ENCODE data around the gene C1RL.

Gene C1RL

DNA sequence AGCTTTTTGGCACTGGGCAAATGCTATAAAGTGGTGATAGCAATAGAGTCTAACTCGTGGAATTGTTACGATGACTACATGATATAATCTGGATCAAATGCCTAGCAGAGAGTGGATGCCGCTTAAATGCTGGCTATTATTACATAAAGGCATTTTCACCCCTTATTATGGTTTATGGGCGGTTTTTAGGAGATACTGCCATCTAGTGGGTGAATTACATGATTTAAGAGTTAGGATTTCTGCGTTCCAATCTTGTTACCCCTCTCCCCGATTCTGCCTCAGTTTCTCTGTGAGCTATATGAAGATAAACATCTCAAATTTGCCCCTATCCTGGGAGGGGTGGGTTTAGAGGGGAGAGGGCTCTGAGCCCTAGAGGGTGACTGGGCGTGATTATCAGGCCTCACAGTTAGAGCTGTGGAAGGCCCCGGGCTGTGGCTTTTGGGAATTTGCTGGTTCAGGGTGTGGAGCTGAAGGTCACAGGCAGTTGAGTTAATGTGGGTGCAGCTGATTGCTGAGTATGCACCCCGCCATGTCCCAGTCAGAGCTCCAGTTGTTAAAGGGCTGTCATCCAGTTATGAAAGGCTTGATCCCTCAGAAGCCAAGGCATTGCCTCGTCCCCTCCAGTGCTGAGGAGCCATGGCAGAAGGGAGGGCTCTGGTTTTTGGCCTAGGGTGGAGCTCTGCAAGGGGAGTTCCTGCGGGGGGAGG lies 35.6 kb upstream of the C1RL start:
- CTCF ChIA-PET = interaction anchor here (0.5 to 2.6 kb wide), 13 partner anchors 9 to 809 kb away, joined by 3 to 16 read pairs (median 3); partner anchors contain the start of gene PEX5
- no peak overlapping the region for H3K4me3 Mint-ChIP-seq
- no peak overlapping the region for H3K27ac Mint-ChIP-seq
- H3K27me3 Mint-ChIP-seq = no peaks in the 10 kb centered on the region
- peaks cover 11% of the 10 kb centered on the region for H3K4me1 Mint-ChIP-seq
- peaks cover 70% of the 10 kb centered on the region for H3K36me3 Mint-ChIP-seq
- no peaks in the 10 kb centered on the region for H3K9me3 Mint-ChIP-seq
- DNase-seq = peak; percentile 18

GRCh38 chr12:7143564-7143963 lies 34.5 kb upstream of the C1RL start:
- no peaks in the 10 kb centered on the region for H3K27me3 Mint-ChIP-seq
- no peak overlapping the region for H3K27ac Mint-ChIP-seq
- CTCF ChIA-PET = interaction anchor here (0.5 to 2.6 kb wide), 4 partner anchors 8 to 808 kb away, joined by 3 to 16 read pairs (median 6); no protein-coding TSS in a partner anchor
- peaks cover 10% of the 10 kb centered on the region for H3K4me1 Mint-ChIP-seq
- no peak for DNase-seq
- no peak overlapping the region for H3K4me3 Mint-ChIP-seq
- H3K36me3 Mint-ChIP-seq = peaks cover 69% of the 10 kb centered on the region
- H3K9me3 Mint-ChIP-seq = no peaks in the 10 kb centered on the region

- H3K27me3 Mint-ChIP-seq = no peaks in the 10 kb centered on the region
- no peak overlapping the region for H3K4me3 Mint-ChIP-seq
- peaks cover 68% of the 10 kb centered on the region for H3K36me3 Mint-ChIP-seq
- H3K9me3 Mint-ChIP-seq = no peaks in the 10 kb centered on the region
- peaks cover 3% of the 10 kb centered on the region for H3K4me1 Mint-ChIP-seq
- CTCF ChIA-PET = interaction anchor here (2.0 to 2.7 kb wide), 4 partner anchors 12 to 46 kb away, joined by 6 to 16 read pairs (median 12); partner anchors contain the start of genes CLSTN3 and PEX5
- no peak for DNase-seq
- H3K27ac Mint-ChIP-seq = peak overlapping the region; percentile 34
These were observed 33.9 kb upstream of the C1RL start for GRCh38 chr12:7142809-7143465.

- CTCF ChIA-PET = interaction anchor here (2.0 to 2.7 kb wide), 3 partner anchors 12 to 47 kb away, joined by 6 to 16 read pairs (median 8); partner anchors contain the start of genes CLSTN3 and PEX5
- Mint-ChIP-seq H3K4me3 (no peak overlapping the region), H3K27ac (no peak overlapping the region), H3K27me3 (no peaks in the 10 kb centered on the region), H3K36me3 (peaks cover 73% of the 10 kb centered on the region), H3K4me1 (peaks cover 3% of the 10 kb centered on the region), H3K9me3 (no peaks in the 10 kb centered on the region)
- peak; percentile 74 for DNase-seq
These were observed 33.1 kb upstream of the C1RL start for GRCh38 chr12:7142056-7142644.

- peaks cover 75% of the 10 kb centered on the region for H3K36me3 Mint-ChIP-seq
- H3K4me3 Mint-ChIP-seq = no peak overlapping the region
- CTCF ChIA-PET = interaction anchor here (1.0 to 2.7 kb wide), 6 partner anchors 11 to 217 kb away, joined by 3 to 16 read pairs (median 6); partner anchors contain the start of genes C1RL, CLSTN3 and PEX5
- no peaks in the 10 kb centered on the region for H3K9me3 Mint-ChIP-seq
- DNase-seq = no peak
- no peaks in the 10 kb centered on the region for H3K27me3 Mint-ChIP-seq
- no peak overlapping the region for H3K27ac Mint-ChIP-seq
- H3K4me1 Mint-ChIP-seq = peaks cover 3% of the 10 kb centered on the region
These were observed 32.5 kb upstream of the C1RL start for GRCh38 chr12:7141351-7142005.

- peaks cover 76% of the 10 kb centered on the region for H3K36me3 Mint-ChIP-seq
- H3K4me3 Mint-ChIP-seq = no peak overlapping the region
- CTCF ChIA-PET = interaction anchor here (1.0 kb wide), 1 partner anchor 50 kb away, joined by 4 read pairs; no protein-coding TSS in a partner anchor
- no peak for DNase-seq
- no peak overlapping the region for H3K27ac Mint-ChIP-seq
- no peaks in the 10 kb centered on the region for H3K27me3 Mint-ChIP-seq
- H3K4me1 Mint-ChIP-seq = peaks cover 3% of the 10 kb centered on the region
- no peaks in the 10 kb centered on the region for H3K9me3 Mint-ChIP-seq
These were observed 30.2 kb upstream of the C1RL start for GRCh38 chr12:7139200-7139599.

DNA sequence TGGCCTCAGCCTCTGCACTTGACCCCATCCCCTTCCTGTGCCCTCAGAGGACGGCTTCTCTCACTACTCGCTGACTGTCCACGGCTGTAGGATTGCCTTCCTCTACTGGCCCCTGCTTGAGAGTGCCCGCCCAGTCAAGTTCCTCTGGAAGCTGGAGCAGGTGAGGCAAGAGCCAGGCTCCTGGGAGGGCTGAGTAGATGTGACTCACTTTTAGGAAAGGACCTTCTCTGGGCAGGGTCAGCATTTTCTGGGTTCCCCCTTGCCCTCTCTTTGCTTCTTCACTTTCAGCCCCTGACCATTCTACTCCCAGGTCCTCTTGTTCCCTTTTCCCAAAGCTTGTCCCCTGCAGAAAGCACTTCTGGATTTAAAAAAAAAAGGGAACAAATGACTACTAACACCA lies 28.9 kb upstream of the C1RL start:
- peaks cover 7% of the 10 kb centered on the region for H3K4me1 Mint-ChIP-seq
- CTCF ChIA-PET = no interaction called here
- peaks cover 80% of the 10 kb centered on the region for H3K36me3 Mint-ChIP-seq
- DNase-seq = no peak
- no peaks in the 10 kb centered on the region for H3K27me3 Mint-ChIP-seq
- no peak overlapping the region for H3K4me3 Mint-ChIP-seq
- H3K9me3 Mint-ChIP-seq = no peaks in the 10 kb centered on the region
- H3K27ac Mint-ChIP-seq = no peak overlapping the region

DNA sequence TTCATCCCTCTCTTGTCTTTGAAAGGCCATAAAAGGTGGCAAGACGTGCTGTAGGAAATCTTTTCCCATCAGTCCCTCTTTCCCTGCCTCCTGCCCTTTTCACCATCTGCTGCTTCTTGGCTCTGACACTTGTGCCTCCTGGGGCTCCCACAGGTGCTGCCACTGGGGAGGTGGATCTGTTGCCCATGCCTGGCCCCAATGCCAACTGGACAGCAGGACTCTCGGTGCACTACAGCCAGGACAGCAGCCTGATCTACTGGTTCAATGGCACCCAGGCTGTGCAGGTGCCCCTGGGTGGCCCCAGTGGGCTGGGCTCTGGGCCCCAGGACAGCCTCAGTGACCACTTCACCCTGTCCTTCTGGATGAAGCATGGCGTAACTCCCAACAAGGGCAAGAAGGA lies 27.7 kb upstream of the C1RL start:
- no peaks in the 10 kb centered on the region for H3K9me3 Mint-ChIP-seq
- no peak overlapping the region for H3K4me3 Mint-ChIP-seq
- H3K4me1 Mint-ChIP-seq = peaks cover 17% of the 10 kb centered on the region
- H3K36me3 Mint-ChIP-seq = peaks cover 79% of the 10 kb centered on the region
- DNase-seq = no peak
- no peak overlapping the region for H3K27ac Mint-ChIP-seq
- H3K27me3 Mint-ChIP-seq = no peaks in the 10 kb centered on the region
- CTCF ChIA-PET = interaction anchor here (1.0 kb wide), 1 partner anchor 8 kb away, joined by 6 read pairs; no protein-coding TSS in a partner anchor

DNA sequence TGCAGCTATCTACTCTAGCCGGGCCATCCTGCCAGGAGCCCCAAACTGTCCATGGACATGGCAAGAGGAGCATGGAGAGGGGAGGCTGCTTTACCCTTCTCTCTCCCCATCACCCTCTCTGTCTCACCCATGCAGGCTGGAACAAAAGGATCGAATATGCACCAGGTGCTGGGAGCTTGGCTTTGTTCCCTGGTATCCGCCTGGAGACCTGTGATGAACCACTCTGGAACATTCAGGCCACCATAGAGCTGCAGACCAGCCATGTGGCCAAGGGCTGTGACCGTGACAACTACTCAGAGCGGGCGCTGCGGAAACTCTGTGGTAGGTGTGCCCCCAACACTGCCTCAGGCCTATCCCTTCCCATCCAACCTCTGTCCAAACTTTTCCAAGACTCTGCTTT lies 27.1 kb upstream of the C1RL start:
- CTCF ChIA-PET = interaction anchor here (1.0 kb wide), 1 partner anchor 8 kb away, joined by 6 read pairs; no protein-coding TSS in a partner anchor
- Mint-ChIP-seq H3K4me1 (peaks cover 23% of the 10 kb centered on the region), H3K36me3 (peaks cover 75% of the 10 kb centered on the region)

DNA sequence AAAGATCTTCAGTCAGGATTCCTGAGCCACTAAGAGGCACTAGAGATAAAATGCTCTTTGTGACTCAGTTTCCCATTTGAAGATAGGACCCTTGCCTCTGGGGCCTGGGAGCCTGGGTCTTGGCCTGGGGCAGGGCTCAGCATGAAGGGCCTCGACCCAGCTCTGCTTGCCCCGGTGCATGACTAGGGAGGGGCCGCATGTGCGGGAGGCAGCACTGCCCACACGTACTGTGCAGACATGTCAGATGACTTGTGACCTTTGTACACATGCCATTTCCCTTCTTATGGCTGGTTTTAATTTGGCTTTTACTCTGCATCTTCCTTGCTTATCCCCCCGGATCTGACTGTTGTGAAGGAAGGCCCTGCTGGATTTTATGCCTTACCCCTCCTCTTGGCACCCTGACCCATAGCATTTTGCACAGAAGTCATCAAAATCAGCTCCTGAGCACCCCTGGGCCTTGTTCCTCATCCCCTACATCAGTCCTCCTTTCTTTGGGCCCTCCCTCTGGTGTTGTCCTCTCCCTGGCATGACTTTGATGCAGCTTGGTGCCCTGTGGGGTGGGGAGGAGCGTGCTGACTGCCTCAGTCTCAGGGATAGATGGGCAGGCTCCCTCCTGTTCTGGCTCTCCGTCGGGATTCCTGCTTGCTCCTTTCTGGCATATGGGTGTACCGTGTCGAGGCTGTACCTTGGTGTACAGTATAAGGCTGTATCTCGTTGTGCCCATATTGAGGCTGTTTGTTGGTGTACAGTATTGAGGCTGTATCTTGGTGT lies 25.6 kb upstream of the C1RL start:
- H3K36me3 Mint-ChIP-seq = peaks cover 69% of the 10 kb centered on the region
- no peaks in the 10 kb centered on the region for H3K27me3 Mint-ChIP-seq
- peak overlapping the region; percentile 36 for H3K27ac Mint-ChIP-seq
- CTCF ChIA-PET = interaction anchor here (0.7 to 1.4 kb wide), 2 partner anchors 10 to 29 kb away, joined by 3 read pairs; no protein-coding TSS in a partner anchor
- no peaks in the 10 kb centered on the region for H3K9me3 Mint-ChIP-seq
- H3K4me1 Mint-ChIP-seq = peaks cover 32% of the 10 kb centered on the region
- no peak for DNase-seq
- H3K4me3 Mint-ChIP-seq = no peak overlapping the region

More for the DNA sequence above, 27.1 kb upstream of the C1RL start:
- Mint-ChIP-seq H3K27me3 (no peaks in the 10 kb centered on the region), H3K4me3 (no peak overlapping the region), H3K9me3 (no peaks in the 10 kb centered on the region), H3K27ac (no peak overlapping the region)
- no peak for DNase-seq

DNA sequence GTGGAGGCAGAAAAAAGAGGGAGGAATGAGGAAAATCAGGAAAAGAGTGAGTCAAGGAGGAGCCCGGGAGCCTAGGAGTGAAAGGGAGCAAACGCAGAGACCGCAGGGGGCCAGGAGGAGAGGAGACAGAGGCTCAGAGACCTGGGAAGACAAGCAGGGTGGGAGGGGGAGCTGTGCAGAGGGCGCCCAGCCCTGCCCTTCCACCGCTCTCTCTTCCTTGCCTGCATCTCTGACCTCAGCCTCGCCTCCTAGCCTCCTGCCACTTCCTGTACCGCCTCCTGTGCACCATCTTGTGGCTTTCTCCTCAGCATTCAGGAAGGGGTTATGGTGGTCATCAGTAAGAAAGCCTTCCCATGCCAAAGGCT lies 22.5 kb upstream of the C1RL start:
- Mint-ChIP-seq H3K36me3 (peaks cover 47% of the 10 kb centered on the region), H3K9me3 (no peaks in the 10 kb centered on the region), H3K27me3 (peaks cover 8% of the 10 kb centered on the region), H3K27ac (peak overlapping the region; percentile 91), H3K4me1 (peaks cover 47% of the 10 kb centered on the region), H3K4me3 (peak overlapping the region; percentile 99)
- peak; percentile 74 for DNase-seq
- CTCF ChIA-PET = interaction anchor here (2.1 kb wide), 1 partner anchor 10 kb away, joined by 8 read pairs; no protein-coding TSS in a partner anchor

DNA sequence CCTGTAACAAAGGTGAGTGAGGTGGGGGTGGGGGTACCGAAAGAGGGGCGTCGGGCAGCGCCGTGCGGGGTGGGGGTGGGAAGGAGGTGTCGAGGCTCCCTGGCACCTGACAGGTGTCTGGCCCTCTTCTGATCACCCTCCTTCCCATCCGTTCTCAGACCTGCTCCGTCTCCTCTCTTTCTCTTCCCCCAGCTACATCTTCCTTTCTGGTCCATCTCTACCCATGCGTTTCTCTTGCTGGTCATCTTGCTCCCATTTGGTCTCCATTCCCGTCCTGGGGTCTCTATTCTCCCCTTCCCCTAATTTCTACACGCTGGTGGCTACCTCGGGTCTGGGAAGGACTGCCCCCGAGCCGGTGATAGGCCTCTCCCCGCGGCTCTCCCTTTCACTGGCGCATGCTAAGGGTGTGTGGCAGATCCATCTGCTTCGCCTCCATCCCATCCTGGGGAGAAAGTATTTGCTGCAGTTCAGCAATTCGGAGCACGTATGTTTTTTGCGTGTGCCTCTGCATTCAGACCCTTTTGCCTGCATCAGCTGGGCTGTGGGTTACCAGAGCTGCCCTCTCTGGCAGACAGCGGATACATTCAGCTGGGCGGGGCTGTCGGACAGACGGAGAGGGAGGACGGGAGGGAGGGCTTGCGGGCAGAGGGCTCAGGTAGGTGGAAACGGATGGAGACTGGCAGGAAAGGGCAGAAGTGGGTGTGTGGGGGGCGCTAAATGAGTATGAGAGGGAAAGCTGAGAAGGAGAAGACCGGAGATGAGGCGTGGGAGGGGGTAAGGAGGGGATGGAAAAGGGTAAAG lies 21.9 kb upstream of the C1RL start:
- H3K36me3 Mint-ChIP-seq = peaks cover 47% of the 10 kb centered on the region
- peak; percentile 74 for DNase-seq
- CTCF ChIA-PET = interaction anchor here (1.5 to 2.1 kb wide), 2 partner anchors 10 to 23 kb away, joined by 3 to 8 read pairs; no protein-coding TSS in a partner anchor
- peaks cover 8% of the 10 kb centered on the region for H3K27me3 Mint-ChIP-seq
- H3K27ac Mint-ChIP-seq = peak overlapping the region; percentile 91
- H3K4me3 Mint-ChIP-seq = peak overlapping the region; percentile 99
- no peaks in the 10 kb centered on the region for H3K9me3 Mint-ChIP-seq
- peaks cover 47% of the 10 kb centered on the region for H3K4me1 Mint-ChIP-seq
